ENCODE data around the gene ATXN1.
"Not testable (repeated sequence)": the region's sequence is repeated elsewhere in the genome, so short reads cannot be mapped to it uniquely, and the experiment has no call there.

The ATXN1 gene

DNA sequence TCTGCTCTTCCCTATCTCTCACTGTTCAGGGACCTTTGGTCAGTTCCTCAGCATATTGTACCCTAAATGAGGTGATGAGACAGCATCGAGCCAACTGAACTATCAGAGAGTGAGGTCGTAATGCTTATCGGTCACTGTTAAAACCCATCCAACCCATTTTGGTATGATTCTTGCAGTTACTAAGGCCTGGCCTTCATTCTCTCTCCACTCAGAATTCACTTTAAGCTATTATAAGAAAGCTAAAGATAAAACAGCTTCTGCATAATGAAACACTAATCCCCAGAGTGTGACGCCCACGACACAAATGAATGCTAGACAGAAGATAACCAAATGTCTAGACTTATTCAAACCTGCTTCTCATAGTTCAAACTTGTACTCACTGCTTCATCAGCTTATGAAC, 347.1 kb downstream of the ATXN1 start:
- no peak for DNase-seq (ENCODE audit: low read depth in 2 of 2)

DNA sequence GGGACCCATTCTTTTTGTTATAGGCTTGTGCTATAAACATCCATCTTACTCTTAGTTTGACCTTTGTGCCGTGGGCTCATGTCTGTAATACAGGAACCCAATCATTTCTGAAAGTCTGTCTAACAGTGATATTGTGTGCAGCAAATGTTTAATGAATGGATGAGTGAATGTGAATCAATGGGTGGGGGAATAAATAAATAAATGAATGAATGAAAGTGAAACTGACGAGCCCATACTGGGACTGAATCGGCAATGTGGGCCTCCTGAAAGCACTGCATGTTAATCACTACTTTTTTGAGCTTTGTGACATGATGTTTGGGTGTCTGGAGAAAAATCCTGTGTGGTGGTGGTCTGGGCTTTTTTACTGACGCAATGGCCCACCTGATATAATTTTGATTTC, 347.9 kb downstream of the ATXN1 start:
- no peak for DNase-seq (ENCODE audit: low read depth in 2 of 2)

DNA sequence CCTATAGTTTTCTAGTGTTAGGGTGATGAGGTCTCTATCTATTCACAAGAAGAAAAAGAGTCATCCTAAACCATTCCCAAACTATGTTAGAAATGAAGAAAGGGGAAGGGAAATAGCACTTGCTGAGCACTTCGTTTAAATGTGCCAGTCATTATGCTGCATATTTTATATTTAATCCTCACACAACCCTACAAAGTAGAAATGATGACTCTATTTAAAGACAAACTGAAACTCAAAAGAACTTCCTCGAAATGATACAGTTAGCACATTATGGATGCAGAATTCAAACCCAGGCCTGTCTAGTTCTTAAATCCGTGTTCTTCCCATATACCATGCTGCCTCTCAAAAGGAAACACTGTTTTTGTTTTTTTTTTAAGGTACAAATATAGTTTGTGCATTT, 348.3 kb downstream of the ATXN1 start:
- DNase-seq (ENCODE audit: low read depth in 2 of 2) = no peak

DNA sequence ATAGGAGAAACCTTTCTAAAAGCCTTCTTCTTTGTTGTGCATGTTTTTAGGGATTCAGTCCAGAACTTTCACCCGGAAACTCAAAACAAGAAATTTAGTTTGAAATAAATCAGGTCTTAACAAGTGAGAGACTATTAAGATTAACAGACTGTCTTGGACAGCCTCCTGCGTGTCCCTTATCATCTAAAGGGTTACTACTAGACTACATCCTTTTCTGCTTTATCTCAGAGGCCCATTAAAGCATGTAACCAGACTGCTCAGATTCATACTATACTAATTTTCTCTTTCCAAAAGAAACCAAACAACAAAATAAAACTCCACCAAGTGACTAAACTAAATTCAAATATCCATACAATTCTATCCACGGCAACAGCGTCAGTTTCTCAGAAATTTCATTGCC, 349.1 kb downstream of the ATXN1 start:
- no peak for DNase-seq (ENCODE audit: low read depth in 2 of 2)

DNA sequence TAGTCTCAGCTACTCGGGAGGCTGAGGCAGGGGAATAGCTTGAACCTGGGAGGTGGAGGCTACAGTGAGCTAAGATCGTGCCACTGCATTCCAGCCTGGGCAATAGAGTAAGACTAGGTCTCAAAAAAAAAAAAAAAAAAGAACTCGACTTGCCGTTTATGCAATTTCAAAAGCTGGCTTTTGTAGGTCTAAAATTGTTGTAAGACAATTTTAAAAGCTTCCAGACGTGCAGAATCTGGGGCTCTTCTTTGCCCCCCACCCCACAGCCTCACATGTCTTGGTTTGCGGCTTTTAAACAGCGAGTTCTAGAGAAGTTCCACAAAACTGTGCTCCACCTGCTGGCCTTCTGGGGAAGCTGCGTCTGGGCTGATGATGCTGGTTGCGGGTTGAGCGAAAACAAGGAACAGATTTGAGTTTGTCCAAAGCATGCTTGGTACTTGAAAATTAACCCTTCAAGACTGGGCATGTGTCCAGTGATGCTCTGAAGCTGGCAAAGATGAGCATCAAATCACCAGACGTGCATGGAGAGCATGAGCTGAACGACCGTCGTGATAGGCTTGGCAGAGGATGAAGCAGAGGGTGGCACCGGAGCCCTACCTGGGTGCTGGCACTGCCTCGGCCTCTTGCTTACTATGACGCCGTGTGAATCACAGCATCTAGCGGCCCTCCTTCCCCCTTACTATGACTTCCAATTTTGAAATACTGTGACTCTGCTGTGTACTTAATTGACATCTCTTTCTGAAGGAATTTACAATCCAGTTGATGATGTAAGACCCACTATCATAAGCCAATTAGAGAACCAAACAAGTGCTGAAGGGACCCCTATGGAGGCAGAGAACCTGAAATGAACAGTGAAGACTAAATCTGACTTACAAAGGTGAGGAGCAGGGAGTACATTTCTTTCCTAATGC, 351.5 kb downstream of the ATXN1 start:
- no peak for DNase-seq (ENCODE audit: low read depth in 2 of 2)

DNA sequence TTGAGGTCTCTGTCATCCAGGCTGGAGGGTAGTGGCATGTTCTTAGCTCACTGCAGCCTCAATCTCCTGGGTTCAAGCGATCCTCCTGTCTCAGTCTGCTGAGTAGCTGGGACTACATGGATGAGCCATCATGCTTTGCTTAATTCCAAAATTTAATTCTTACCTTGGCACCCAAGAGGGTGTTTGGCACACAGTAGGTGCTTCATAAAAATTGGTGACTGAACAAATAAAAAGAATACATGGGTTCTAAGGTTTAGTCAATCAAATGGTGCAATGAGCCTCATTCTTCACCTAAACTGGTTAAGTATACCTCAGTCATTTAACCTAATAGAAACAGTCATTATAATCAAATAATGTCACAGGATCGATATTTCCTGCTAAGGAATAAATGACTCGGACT, 352.5 kb downstream of the ATXN1 start:
- no peak for DNase-seq (ENCODE audit: low read depth in 2 of 2)

DNA sequence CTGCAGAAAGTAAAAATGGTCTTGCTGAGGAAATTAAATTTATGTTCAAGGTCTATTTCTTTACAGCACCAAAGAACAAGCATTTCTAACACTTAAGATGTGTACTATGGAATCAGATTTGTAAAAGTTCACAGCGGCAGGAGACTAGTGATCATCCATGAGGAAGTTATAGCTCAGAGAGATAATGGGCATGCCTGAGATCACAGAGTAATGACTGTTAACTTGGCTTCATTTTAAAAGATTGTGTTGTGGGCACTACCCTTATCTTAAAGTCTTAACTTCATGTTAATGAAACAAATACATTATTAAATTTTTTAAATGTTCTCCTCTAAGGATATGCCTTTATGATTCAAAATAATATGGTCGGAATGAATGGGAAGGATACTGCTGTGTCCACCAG, 354.3 kb downstream of the ATXN1 start:
- no peak for DNase-seq (ENCODE audit: low read depth in 2 of 2)

DNA sequence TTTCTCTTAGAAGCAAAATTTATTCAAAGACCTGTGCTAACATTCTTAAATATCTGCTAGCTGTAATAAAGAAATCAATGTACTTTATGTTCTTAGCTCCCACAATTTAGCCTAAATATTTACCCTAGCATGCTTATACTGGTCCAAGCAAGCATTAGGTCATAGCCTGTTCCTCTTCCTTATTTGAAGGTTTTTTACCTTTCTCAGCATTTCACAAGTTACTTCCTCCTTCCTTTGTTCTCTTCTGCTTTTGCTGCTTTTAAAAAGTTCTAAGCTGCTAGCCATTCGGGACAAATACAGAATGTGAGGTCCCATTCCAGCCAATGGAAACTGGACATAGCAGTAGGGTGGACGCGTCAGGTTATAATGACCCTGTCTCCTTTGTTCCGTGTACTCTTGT, 354.7 kb downstream of the ATXN1 start:
- DNase-seq (ENCODE audit: low read depth in 2 of 2) = not testable (repeated sequence)

DNA sequence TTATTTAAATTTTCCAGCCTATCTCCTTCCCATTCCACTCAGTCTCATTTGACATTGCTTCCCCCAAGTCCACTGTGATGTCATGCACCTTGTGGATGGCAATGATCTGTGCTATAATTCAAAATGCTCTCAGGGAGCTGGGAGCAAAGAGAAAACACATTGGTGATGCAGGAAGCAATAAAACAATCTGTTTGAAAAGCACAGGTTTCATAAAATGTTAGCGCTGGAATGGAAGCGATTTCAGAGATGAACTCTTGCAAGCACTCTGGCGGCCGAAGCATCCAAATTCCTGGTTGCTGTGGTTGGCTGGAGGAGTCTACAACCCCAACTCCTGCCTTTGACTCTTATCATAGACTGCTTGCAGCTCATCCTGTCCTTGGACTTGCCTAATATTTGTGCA, 355.9 kb downstream of the ATXN1 start:
- no peak for DNase-seq (ENCODE audit: low read depth in 2 of 2)

DNA sequence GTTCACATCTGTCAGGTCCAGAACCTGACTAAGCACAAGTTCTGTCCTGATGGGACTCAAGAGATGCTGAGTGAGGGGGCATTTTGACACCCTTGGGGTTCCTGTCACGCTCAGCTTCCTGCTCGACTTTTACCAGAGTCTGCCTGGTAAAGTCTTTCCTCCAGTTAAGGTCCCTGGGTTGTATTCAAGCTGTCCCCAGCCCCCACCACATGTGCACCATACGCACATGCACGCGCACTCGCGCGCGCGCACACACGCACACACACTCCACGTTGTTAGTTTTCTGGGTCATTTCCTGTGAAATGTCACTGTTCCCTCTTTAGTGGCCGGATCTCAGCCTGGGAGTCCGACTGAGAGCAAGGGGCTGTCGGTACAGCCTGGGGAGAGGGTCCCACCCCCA, 356.8 kb downstream of the ATXN1 start:
- no peak for DNase-seq (ENCODE audit: low read depth in 2 of 2)

DNA sequence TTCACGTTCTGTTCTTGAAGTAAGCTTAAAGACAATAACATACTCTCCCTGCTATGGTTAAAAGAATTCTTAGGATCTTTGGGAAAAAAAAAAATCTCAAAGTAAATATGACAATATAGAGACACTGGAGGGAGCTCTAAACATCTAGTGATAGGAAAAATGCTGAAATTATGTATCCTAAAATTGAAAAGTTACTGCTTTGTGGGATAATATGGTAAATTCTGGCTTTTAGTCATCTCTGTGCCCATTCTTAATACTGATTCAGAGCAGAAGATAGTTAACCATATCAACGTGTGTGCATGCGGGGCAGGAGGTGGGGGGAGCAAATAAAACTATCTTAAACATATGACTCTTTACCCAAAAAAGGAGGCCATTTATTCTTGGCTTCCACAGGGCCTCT, 357.4 kb downstream of the ATXN1 start:
- DNase-seq (ENCODE audit: low read depth in 2 of 2) = no peak

DNA sequence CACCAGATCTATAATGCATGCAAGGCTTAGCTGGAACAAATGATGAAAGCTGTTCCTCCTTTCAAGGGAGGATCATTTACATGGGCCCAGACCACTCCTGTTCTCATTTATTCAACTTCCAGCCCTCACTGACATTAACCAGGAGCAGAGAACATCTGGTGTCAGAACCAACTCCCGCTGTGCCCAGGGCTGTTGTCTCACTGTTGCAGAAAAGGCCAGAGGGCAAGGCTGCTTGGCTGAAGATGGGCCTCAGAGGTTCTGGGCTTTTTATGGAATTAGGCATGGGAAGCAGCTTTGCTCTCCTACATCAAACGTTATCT, 358.7 kb downstream of the ATXN1 start:
- DNase-seq (ENCODE audit: low read depth in 2 of 2) = no peak

DNA sequence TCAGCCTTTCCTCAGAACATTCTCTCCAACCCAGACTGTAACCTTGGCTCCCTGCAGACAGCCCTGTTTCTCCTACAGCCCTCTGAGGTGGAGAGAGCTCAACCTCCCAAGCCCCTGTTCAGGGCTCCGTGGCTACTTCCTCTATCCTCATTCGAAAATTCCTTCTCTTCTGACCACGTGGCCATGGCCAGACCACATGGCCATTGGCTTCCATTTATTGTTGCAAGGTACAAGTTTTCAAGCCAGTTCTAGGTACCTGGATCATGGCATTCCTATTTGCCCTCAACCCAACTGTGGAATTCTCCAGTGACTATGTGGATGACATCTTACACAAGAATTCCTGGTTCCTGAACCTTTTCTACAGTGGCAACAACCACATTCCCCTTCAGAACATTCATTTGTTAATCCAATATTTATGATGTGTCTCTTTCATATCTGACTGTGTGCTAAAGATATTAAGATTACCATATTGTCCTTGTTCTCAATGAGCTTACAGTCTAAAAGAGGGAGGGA, 361.0 kb downstream of the ATXN1 start:
- DNase-seq (ENCODE audit: low read depth in 2 of 2) = no peak

DNA sequence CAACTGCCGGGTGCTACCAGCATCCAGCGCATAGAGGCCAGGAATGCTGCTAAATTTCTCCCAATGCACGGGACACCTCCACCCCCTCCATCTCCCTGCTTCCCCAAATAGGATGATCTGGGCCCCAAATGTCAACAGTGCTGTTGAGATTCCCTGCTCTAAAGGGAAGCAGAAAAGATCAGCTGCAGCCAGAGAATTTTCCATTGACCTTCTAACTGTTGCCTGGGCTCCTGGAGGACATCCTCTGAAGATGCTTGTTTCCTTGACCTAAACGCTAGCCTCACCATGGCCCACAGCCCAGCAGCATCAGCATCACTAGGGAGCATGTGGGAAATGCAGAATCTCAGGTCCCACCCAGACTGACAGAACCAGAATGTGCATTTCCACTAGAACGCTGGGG, 361.6 kb downstream of the ATXN1 start:
- no peak for DNase-seq (ENCODE audit: low read depth in 2 of 2)

DNA sequence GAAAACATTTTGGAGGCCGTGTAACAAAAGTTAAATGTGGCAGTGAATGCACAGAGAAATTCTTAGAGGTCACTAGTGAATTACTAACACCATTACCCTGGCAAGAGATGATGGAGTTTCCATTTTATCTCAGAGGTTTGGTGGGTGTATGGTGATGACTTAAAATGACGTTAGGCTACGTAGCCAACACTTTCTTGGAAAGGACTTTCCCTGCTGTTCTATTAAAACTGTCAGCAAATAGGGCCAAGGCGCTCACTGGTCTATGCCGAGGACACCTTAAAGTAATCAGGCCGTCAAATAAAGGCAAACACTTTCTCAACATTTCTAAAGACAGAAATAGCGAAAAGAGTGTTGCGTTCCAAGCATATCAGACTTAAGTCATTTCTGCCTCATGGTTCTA, 362.1 kb downstream of the ATXN1 start:
- no peak for DNase-seq (ENCODE audit: low read depth in 2 of 2)

DNA sequence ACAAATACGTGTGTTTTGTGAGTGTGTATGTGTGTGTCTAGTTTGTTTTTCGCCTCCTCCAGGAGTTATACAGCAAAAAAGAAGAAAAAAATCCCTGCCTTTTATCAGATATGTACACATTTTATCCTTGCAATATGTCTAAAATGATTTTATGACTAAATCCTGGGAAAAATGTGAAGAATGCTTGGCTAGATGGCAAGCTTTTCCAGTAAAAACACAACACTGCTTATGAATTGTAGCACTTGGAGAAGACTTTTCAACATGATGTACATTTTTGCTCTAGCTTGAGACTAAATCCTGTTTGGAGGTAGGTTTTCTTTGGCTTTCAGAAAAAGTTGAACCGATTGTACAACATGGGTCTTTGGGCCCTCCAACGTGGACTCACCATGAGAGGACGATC, 362.7 kb downstream of the ATXN1 start:
- peak; percentile 67 to 70 for DNase-seq (ENCODE audit: low read depth in 2 of 2)

DNA sequence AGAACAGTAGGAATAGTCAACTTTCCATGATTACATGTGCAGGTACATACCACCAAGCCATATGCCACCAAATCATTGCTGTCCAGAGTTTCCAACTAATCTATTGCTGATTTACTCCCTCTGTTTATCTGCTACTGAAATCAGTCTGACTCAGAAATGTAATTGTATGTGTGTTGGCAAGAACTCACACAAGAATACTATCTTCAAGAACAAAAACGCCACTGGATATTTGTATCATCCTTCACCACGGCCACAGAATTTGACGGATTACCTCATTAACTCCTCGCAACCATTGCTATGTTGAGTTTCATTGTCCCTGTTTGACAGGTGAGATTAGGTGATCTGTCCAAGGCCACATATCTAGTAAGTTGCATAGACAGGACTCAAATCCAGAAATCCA, 363.6 kb downstream of the ATXN1 start:
- DNase-seq (ENCODE audit: low read depth in 2 of 2) = no peak

DNA sequence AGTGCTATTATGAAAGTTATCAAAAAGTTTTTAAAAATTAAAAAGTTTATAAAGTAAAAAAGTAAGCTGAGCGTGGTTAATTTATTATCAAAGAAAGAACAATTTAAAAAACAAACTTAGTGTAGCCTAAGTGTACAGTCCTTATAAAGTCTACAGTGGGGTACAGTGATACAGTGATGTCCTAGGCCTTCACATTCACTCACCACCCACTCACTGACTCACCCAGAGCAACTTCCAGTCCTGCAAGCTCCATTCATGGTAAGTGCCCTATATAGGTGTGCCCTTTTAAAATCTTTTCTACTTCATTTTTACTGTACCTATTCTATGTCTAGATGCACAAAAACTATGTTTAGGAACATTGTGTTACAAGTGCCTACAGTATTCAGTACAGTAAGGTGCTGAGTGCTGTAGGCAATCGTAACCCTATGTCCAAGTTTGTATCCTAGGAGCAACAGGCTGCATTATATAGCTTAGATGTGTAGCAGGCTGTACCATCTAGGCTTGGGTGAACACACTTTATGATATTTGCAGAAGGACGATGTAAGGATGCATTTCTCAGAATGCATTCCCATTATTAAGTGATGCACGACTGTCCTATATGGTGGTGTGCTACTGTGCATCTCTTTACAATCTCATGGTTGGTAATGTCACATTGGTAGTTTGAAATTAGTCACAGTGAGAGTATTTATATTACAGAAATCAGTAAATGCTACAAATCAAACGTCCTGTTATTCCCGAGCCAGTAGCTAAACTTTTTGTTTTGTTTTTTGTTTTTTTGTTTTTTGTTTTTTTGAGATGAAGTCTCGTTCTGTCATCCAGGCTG, 364.6 kb downstream of the ATXN1 start:
- no peak for DNase-seq (ENCODE audit: low read depth in 2 of 2)

DNA sequence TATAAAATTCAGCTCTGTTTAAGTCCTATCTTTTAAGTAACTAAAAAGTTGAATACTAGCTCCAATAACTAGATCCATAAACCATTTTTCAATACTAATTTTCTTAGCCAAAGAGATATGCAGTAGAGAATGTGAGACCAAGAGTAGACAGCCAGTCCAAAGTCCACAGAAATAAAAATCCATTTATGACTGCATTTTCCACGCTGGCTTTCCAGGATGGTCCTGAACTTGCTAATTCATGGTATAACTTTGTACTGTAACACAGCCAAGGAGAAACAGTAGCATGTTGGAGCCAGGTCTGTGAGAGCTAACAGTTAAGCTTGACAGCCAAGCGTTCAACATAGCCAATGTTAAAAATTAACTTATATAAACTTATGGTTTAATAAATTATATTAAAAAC, 366.6 kb downstream of the ATXN1 start:
- no peak for DNase-seq (ENCODE audit: low read depth in 2 of 2)

DNA sequence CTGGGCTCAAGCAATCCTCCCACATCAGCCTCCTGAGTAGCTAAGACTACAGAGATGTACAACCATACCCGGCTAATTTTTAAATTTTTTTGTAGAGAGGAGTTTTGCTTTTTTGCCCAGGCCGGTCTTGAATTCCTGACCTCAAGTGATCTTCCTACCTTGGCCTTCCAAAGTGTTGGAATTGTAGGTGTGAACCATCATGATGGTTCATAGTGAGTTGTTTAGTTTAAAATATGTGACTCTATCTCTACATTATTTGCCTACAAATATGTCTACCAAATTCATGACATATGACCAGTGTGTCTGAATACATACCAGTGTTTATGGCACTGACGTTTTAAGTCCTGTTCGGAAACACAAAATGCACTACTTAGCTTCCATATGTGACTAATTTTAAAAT, 367.9 kb downstream of the ATXN1 start:
- no peak for DNase-seq (ENCODE audit: low read depth in 2 of 2)

DNA sequence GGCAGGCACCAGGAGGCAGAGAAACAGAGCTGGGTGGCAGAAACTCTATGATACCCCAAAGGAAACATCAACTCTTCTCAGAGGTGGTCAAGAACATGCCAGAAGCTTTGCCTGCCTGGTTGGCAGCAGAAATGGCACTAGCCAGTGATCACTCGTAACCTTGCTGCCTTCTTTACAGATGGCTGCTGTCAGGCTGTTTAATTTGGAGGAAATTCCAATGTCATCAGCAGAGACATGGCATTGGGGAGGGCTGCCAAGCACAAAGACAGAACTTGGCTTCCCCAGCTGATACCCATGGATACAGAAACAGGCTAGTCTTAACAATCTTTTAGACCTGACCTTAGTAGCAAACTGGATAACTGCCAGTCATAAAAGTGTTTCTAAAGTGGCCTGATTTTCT, 369.2 kb downstream of the ATXN1 start:
- DNase-seq (ENCODE audit: low read depth in 2 of 2) = no peak

DNA sequence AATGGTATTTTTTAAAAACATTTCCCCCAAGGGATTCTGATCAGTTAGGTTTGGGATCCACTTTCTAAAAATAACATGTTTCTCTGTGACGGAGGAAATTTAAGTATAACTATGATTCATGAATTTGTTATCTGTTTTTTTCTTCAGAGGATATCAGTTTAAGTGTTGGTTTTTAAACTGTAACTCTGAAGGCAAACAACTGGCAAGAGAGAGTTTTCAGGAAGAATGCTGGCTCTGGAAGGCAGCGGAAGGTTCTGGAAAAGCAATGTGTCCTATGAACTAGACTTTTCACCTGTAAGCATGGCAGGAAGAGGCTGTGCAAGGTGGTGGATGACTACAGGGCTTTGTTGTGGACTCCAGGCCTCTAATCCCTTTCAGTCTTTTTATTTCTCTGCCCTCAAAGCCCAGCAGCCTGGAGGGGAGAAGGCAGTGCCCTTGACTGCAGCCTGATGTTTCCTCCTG, 369.8 kb downstream of the ATXN1 start:
- DNase-seq (ENCODE audit: low read depth in 2 of 2) = no peak

DNA sequence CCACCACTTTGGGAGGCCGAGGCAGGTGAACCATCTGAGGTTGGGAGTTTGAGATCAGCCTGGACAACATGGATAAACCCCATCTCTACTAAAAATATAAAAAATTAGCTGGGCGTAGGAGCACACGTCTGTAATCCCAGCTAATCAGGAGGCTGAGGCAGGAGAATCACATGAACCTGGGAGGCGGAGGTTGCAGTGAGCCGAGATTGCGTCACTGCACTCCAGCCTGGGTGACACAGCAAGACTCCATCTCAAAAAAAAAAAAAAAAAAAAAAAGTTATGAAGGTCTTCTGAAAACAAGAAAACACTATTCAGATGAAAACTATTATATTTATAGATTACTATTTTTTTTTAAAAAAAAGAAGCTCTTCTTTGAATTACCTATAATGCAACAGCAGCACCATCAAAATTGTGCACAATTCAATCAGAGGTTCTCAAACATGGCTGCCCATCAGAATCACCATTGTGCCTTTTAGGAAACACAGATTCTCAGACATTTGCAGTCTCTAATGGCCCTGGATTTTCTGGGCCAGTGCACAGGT, 370.3 kb downstream of the ATXN1 start:
- not testable (repeated sequence) for DNase-seq (ENCODE audit: low read depth in 2 of 2)

Measured in fibroblast of skin of left biceps (primary cell).